ENCODE results near the gene SLCO1B3. TPM values are rescaled to one million over a fixed set of nuclear protein-coding genes. Genes with fewer than 3 reads are reported as not detected.

SLCO1B3 gene
- total and polyA plus RNA-seq, 10 of the 15 experiments (the other 5 are each of a cell fraction or from before 2014, with no cell fraction given) = 0.04 to 1.2 TPM; not detected in 8

- no peak for FAIRE-seq
- in situ Hi-C loops (cut with MboI) = no loop called here
- CTCF ChIA-PET = no interaction called here
Measured at GRCh38 chr12:20800160-20800559, 10.3 kb upstream of the SLCO1B3 start.

More at GRCh38 chr12:20800160-20800559, 10.3 kb upstream of the SLCO1B3 start:
- Histone ChIP-seq H3K4me1 (ENCODE audit: control insufficient read depth, insufficient read depth, low read length) (no peaks in the 10 kb centered on the region), H3K4me2 (ENCODE audit: control insufficient read depth, insufficient read depth) (no peak overlapping the region), H3K79me2 (ENCODE audit: control insufficient read depth, insufficient read depth, low read length) (no peaks in the 10 kb centered on the region), H3K9me3 (replicated peaks; ENCODE audit: control insufficient read depth, insufficient read depth, low read length) (no peaks in the 10 kb centered on the region), H2AFZ (ENCODE audit: control insufficient read depth, low read depth, low read length) (no peak overlapping the region), H3K27me3 (replicated peaks in 1 of 2; ENCODE audit: control insufficient read depth in 2 of 2, insufficient read depth in 2 of 2, low read length in 1 of 2) (no peaks in the 10 kb centered on the region), H3K36me3 (ENCODE audit: control insufficient read depth in 2 of 2, insufficient read depth in 2 of 2, low read length in 1 of 2) (no peaks in the 10 kb centered on the region), H3K9ac (ENCODE audit: control insufficient read depth, insufficient read depth, low read length) (no peak overlapping the region), H3K4me3 (no peak overlapping the region), H3K27ac (ENCODE audit: control insufficient read depth, insufficient read depth) (no peak overlapping the region), H4K20me1 (ENCODE audit: control insufficient read depth, insufficient read depth) (no peaks in the 10 kb centered on the region)
- SMC1A ChIA-PET (ENCODE audit: uncharacterized antibody, unreplicated experiment) = no interaction called here
- RAD21 ChIA-PET (ENCODE audit: unreplicated experiment) = no interaction called here
- intact Hi-C loops (cut with micrococcal nuclease; ENCODE audit: unreplicated experiment) = no loop called here
- BruUV-seq (replicated peaks) = no TSS peak
- no peak for DNase-seq (ENCODE audit: low read depth, low spot score)
- 0% methylated on average over 1 of the region's 1 CpG for WGBS (ENCODE audit: insufficient coverage, insufficient replicate concordance, low lambda C conversion rate, missing lambda C conversion rate)
- POLR2A ChIA-PET = no interaction called here
- peak; percentile 75 for ATAC-seq
- no peak for TF ChIP-seq ZBTB40 (IDR thresholded peaks at IDR 0.05; ENCODE audit: borderline replicate concordance)
- no peak for TF ChIP-seq CREM (IDR thresholded peaks at IDR 0.05; ENCODE audit: low read depth)
- no peak for TF ChIP-seq SIN3A (IDR thresholded peaks at IDR 0.05; ENCODE audit: low read depth, low read length)
- no peak for TF ChIP-seq ZNF24 (IDR thresholded peaks at IDR 0.05)
- TF ChIP-seq PAX8 (IDR thresholded peaks at IDR 0.05) = no peak
- TF ChIP-seq ATF7 (IDR thresholded peaks at IDR 0.05; ENCODE audit: low read depth) = no peak
- no peak for TF ChIP-seq POLR2AphosphoS2 (IDR thresholded peaks at IDR 0.05; ENCODE audit: low read depth, low read length)
- TF ChIP-seq ASH2L (IDR thresholded peaks at IDR 0.05; ENCODE audit: borderline replicate concordance, low read depth) = no peak
- TF ChIP-seq ATF2 (IDR thresholded peaks at IDR 0.05; ENCODE audit: low read length) = no peak
- no peak for TF ChIP-seq SUZ12 (IDR thresholded peaks at IDR 0.05; ENCODE audit: unreplicated experiment)
- TF ChIP-seq SRF (IDR thresholded peaks at IDR 0.05; ENCODE audit: low read depth in 2 of 2, low read length in 2 of 2) = no peak
- no peak for TF ChIP-seq MXI1 (IDR thresholded peaks at IDR 0.05; ENCODE audit: low read depth, low read length)
- no peak for TF ChIP-seq JUND (IDR thresholded peaks at IDR 0.05; ENCODE audit: low read depth, low read length)
- no peak for TF ChIP-seq BRCA1 (IDR thresholded peaks at IDR 0.05; ENCODE audit: low read depth, low read length)

Measured in GM12878 (cell line).